Measurements from ENCODE around the gene TCHP.

TCHP gene

DNA sequence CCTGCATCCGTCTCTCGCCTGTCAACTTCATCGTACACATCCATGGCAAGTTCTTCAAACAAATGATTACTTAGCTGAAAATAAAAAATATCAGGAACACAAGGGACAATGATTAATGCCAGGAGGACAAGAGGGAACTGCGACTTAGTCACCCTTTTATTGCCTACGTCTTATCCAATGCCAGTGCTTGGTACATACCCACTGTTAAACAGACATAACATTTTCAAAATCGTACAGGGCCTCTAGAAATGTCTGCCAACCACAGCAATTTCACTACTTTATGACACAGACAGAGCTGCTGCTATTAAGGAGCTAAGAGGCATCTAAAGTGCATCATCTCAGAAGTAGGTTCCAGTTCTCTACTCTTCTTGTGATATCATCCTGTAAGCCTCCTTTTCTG lies 61.5 kb downstream of the TCHP start:
- DNase-seq (ENCODE audit: low spot score), result no peak

DNA sequence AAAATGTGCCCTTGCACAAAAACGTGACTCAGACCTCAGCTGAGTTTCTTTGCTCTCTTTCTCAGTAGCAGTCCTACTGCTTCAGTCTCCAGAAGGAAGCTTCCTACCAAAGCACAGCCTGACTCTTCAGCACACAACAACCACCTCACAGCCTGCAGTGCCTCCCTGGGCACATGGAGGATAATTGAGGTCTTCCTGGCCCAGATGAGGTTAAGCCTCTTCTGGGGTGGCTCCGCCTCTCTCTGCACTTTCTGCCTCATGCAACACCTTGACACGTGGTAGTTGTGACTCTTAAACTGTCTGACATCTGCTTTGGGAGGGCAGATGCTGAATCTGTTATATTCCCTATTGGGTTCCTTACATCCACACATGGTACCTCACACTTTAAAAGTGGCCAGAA lies 62.3 kb downstream of the TCHP start:
- DNase-seq (ENCODE audit: low spot score), result no peak

DNA sequence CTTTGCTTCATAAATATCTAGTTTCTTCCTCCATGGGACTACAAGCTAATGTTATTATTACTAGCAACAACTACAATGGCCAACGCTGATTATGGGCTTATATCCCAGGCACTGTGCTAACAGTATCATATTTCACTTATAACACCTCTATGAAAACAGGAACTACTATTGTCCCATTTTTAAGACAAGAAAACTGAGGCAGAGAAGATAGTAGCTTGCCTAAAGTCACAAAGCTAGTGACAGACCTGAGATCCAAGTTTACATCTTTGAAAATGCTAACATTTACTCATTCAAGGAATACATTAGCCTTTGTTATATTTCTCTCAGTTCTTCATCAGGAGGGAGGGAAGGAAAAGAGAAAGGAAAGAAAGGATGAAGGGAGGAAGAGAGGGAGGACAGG lies 63.3 kb downstream of the TCHP start:
- DNase-seq (ENCODE audit: low spot score), result no peak

DNA sequence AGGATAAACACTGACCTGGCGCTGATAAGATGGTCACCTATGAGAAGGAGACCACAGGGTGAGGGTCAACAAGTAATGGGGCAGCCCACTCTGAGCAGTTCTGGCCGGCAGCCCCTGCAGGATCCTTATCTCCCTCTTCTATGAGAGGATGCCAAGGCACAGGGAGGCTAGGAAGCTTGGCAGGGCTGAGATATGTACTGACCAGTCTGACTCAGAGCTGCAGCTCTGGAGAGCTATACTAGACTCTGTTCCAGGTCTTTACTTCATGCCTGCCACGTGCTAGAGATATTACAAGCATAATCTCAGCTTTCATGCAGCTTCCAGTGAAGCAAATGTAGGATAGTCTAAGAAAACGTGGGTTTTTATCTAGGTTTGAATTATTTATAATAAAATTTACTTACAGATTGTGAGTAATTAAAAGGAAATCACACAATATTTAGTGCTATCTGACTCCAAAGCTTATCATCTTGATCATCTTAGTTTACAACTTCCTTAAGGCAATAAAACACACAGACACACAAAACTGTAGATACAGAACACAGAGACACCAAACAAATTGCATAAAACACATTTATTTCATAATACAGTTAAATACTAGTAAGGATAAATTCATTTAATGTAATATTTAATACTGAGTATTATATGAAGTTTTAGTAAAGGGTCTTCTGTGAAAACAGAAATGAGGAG lies 63.8 kb downstream of the TCHP start:
- DNase-seq (ENCODE audit: low spot score), result no peak

DNA sequence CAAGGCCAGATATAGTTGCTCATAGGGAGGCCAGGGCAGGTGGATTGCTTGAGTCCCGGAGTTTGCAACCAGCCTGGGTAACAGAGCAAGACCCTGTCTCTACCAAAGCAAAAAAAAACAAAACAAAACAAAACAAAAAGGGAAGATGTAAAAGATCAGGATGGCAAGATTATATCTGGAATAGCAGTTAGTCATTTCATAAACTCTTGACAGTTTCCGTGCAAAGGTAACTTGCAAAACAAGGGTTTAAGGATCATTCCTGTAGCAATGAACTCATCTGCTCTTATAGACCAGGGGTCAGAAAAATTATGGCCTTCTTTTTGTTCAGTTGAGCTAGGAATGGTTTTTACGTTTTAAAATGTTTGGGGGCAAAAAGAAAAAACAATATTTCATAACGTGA lies 66.5 kb downstream of the TCHP start:
- DNase-seq (ENCODE audit: low spot score), result no peak

DNA sequence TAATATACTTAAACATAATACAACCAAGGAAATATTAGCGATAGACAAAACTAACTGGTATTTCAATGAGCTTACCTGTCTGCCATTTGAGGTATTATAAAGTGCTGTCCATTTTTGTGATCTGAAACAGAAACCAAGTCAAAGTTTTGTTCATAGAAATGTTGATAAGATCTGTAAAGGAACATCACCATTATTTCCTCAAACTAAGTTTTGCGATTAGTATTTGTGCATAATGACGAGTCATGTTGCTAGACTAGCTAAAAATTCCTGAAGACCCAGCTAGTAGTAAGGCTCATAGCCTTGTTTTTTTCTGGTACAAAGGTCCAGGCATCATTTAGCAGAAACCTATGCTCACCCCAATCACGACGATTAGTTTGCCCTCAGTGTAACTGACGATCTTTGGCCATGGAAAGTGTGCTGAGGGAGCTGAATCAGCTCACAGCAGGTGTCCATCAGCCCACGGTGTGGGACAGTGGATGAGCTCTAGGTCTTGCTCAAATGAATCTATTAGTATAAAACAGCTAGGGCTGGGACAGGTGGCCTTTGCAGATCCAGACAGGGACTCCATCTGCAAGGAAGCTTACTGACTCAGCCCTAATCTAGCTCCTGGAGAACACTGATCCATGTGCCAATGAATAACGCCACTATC lies 67.4 kb downstream of the TCHP start:
- DNase-seq (ENCODE audit: low spot score), result no peak
